HG02870 (cell line): ENCODE data around the gene MST1.

Source experiments
- ATAC-seq: cut with Tn5 transposase; IDR thresholded peaks from one replicate; pipeline ENCODE4 v1.9.1; 2021; ENCODE audit warnings: mild to moderate bottlenecking, moderate library complexity; ENCODE audit not compliant: unreplicated experiment

MST1 gene

DNA sequence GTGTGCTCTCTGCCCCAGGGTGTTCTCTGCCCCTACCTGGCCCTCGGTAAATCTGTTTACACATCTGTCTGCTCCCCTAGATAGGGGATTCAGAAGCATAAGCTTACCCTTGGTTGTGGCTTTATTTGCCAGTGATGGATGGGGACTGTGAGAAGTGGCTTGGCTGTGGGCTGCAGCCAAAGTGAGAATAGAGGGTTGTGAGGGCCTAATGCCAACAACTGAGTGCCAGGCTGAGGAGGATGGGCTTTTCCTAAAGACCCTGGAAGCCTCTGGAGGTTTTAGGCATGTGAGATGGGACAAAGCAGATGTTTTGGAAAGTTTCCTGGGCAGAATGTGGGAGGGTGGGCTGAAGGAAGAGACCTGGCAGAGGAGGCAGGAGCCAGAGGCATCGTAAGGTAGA lies 30.6 kb downstream of the MST1 start:
- no peak for ATAC-seq

- ATAC-seq, result no peak
These were observed 31.9 kb downstream of the MST1 start for GRCh38 chr3:49657208-49657915.

DNA sequence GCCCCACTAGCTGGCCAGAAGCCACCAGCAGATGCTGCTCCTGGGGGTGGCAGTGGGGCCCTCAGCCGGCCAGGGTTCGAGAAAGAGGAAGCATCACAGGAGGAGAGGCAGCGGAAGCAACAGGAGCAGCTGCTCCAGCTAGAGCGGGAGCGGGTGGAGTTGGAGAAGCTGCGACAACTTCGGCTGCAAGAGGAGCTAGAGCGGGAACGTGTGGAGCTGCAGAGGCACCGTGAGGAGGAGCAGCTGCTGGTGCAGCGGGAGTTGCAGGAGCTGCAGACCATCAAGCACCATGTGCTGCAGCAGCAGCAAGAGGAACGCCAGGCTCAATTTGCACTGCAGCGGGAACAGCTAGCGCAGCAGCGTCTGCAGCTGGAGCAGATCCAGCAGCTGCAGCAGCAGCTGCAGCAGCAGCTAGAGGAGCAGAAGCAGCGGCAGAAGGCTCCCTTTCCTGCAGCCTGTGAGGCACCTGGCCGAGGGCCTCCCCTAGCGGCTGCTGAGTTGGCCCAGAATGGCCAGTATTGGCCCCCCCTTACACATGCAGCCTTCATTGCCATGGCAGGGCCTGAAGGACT lies 32.6 kb downstream of the MST1 start:
- no peak for ATAC-seq

GRCh38 chr3:49655731-49656285 lies 33.5 kb downstream of the MST1 start:
- no peak for ATAC-seq

DNA sequence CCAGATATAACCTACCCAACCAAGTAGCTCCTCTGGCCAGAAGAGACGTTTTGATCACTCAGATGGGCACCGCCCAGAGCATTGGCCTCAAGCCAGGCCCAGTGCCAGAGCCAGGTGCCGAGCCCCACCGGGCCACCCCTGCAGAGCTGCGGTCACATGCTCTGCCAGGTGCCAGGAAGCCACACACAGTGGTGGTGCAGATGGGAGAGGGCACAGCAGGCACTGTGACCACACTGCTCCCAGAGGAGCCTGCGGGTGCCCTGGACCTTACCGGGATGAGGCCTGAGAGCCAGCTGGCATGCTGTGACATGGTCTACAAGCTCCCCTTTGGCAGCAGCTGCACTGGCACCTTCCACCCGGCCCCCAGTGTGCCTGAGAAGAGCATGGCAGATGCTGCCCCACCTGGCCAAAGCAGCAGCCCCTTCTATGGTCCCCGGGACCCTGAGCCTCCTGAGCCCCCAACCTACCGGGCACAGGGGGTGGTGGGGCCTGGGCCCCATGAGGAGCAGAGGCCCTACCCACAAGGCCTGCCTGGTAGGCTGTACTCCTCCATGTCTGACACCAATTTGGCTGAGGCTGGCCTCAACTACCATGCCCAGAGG lies 34.2 kb downstream of the MST1 start:
- ATAC-seq, result no peak

DNA sequence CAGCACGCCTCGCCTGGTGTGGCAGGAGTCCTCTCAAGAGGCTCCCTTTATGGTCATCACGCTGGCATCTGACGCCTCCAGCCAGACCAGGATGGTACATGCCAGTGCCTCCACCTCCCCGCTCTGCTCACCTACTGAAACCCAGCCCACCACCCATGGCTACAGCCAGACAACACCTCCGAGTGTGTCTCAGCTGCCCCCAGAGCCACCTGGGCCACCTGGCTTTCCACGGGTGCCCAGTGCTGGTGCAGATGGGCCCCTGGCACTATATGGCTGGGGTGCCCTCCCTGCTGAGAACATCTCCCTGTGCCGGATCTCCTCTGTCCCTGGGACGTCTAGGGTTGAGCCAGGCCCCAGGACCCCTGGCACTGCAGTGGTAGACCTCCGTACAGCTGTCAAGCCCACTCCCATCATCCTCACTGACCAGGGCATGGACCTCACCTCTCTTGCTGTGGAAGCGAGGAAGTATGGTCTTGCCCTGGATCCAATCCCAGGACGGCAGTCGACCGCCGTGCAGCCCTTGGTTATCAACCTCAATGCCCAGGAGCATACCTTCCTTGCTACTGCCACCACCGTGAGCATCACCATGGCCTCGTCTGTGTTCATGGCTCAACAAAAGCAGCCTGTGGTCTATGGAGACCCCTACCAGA lies 35.0 kb downstream of the MST1 start:
- ATAC-seq, result no peak

DNA sequence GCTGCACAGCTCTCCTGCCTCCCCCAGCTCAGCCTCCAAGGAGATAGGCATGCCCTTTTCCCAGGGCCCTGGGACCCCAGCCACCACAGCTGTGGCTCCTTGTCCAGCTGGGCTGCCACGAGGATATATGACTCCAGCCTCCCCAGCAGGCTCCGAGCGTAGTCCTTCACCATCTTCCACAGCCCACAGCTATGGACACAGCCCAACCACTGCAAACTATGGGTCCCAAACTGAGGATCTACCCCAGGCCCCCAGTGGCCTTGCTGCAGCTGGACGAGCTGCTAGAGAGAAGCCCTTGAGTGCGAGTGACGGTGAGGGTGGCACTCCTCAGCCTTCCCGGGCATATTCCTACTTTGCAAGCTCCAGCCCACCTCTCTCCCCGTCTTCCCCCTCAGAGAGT lies 35.7 kb downstream of the MST1 start:
- ATAC-seq, result no peak

DNA sequence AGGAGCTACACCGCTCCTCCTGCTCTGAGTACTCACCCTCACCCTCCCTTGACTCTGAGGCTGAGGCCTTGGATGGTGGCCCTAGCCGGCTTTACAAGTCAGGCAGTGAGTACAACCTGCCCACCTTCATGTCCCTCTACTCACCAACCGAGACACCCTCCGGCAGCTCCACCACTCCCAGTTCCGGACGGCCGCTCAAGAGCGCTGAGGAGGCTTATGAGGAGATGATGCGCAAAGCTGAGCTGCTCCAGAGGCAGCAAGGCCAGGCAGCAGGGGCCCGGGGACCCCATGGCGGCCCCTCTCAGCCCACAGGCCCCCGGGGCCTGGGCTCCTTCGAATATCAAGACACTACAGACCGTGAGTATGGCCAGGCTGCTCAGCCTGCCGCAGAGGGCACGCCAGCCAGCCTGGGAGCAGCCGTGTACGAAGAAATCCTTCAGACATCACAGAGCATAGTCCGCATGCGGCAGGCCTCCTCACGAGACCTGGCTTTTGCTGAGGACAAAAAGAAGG lies 36.3 kb downstream of the MST1 start:
- ATAC-seq, result no peak

GRCh38 chr3:49652218-49652902 lies 36.9 kb downstream of the MST1 start:
- ATAC-seq, result no peak

GRCh38 chr3:49650637-49651036 lies 38.6 kb downstream of the MST1 start:
- ATAC-seq, result no peak

DNA sequence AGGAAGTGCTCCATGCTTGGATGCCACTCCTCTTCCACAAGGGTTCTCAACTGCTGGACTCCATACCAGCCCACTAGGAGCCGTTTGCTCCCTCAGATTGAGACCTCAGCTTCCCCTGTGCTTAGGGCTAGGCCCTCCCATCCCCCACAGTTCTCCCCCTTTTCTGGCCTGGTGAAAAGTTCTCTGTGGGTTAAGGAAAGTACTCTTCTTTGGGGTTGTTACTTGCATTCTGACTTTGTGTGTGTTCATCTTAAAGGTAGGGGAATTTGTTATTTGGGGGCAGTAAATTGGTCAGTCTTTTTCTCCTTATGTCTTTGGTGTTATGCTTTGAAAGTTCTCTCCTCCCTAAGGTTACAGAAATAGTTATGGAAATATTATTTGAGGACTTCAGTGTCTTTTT lies 39.1 kb downstream of the MST1 start:
- ATAC-seq, result no peak

- ATAC-seq, result no peak
These were observed 39.7 kb downstream of the MST1 start for GRCh38 chr3:49649576-49649975.

DNA sequence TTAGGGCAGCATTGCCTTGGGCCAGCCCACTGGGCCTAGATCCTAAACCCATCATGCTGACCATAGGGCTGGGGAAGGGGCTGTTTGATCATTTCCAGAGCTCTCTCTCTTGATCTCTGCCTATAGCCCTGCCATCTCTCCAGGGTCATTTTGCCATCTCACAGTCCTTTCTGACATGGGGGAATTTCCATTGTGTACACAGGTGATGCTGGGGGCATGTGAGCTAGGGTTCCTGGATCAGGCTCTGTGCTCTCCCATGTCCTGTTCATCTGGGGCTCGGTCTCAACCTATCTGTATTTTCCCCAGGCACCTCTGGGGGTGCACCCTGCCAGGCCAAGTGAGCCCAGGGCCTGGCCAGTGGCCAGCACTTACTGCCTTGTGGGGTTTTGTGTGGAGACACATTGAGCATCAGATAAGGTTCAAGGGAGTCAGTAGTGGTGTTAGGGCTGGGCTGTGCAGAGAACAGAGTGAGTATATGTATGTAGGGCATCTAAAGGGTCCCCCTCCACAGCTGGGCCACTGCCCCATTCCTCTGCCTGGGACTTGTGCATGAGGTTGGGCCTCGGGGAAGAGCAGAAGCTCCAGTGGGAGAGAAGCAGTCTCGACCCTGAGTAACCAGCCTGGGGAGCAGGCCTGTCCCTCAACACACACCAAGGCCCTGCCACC lies 40.8 kb downstream of the MST1 start:
- no peak for ATAC-seq

DNA sequence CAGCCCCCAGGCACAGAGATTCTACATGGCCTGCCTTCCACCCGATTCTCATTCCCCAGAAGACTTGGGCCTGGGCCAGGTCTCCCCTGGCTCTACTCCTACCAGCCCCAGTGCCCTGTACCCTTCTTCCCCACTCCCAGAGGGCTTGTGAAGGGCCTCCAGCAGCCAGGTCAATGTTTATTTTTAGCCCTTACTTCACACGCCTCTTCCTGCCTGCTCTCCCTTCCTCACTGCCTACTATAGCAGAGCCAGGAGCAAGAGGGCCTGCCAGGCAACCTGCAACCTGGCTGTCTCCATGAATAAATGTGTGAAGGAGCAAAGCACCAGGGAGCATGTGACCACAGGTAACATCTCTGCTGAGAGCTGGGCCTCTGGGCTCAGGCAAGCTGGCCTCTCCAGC lies 41.5 kb downstream of the MST1 start:
- no peak for ATAC-seq

GRCh38 chr3:49646236-49646635 lies 43.0 kb downstream of the MST1 start:
- no peak for ATAC-seq

DNA sequence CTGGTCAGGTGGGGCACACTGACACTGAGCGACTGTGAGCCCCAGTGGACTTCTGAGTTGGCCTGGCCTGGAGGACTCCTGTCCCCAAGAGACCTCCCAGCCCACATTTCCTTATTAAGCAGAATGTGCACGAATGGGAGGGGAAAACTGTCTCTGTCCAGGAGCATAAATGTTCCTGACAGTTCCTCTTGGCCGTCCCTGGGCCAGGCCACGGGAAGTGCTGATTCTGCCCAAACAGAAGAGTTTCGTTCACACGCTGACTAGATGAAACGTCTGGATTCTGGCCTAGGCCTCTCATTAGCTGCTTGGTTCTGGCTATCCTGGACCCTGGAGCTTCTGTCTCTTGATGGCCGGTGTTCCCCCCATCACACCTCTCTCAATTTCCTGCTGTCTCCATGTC lies 44.6 kb downstream of the MST1 start:
- ATAC-seq, result no peak

GRCh38 chr3:49642708-49643145 lies 46.5 kb downstream of the MST1 start:
- no peak for ATAC-seq

- no peak for ATAC-seq
These were observed 47.2 kb downstream of the MST1 start for GRCh38 chr3:49641921-49642707.

DNA sequence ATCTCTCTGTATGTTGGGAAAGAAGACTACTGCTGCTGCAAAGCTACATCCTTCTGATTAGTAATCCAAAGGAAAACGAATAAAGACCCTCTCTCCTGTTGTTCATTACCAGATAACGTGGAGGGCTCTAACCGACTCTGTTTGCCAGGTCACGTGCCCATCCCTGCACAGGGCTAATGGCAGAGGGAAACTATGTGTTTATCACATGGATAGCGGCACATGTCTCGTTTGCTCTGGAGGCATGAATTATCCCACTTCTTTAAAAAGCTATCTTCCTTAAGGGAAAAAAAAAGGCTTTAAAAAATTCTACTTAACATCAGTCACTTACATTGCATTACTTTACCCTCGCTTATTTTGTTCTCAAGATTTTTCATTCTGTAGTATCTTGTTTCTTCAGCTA lies 48.0 kb downstream of the MST1 start:
- ATAC-seq, result no peak

- no peak for ATAC-seq
These were observed 49.7 kb downstream of the MST1 start for GRCh38 chr3:49639551-49639950.
